Glutamatergic neuron (in vitro differentiated cells): ENCODE results near the gene EHMT2. TPM values are rescaled to one million over a fixed set of nuclear protein-coding genes. Genes with fewer than 3 reads are reported as not detected.
"Not testable (repeated sequence)": the region's sequence is repeated elsewhere in the genome, so short reads cannot be mapped to it uniquely, and the experiment has no call there.

ENCODE experiments used
- DNase-seq: peaks from one replicate; pipeline ENCODE4 v3.0.0; 2022
- H3K27ac Mint-ChIP-seq: one replicate; pipeline ENCODE4 v1.8.0; 2020; ENCODE audit warnings: mild to moderate bottlenecking, mixed read lengths, inconsistent platforms; ENCODE audit not compliant: unreplicated experiment
- H3K27me3 Mint-ChIP-seq: one replicate; pipeline ENCODE4 v1.8.0; 2020; ENCODE audit warnings: mild to moderate bottlenecking, moderate library complexity, mixed read lengths, inconsistent platforms; ENCODE audit not compliant: unreplicated experiment
- H3K36me3 Mint-ChIP-seq: one replicate; pipeline ENCODE4 v1.8.0; 2020; ENCODE audit warnings: mild to moderate bottlenecking, mixed read lengths, inconsistent platforms; ENCODE audit not compliant: unreplicated experiment
- H3K4me1 Mint-ChIP-seq: one replicate; pipeline ENCODE4 v1.8.0; 2020; ENCODE audit warnings: mild to moderate bottlenecking, low read depth, mixed read lengths, inconsistent platforms; ENCODE audit not compliant: unreplicated experiment
- H3K4me3 Mint-ChIP-seq: one replicate; pipeline ENCODE4 v1.8.0; 2020; ENCODE audit warnings: mild to moderate bottlenecking, mixed read lengths, inconsistent platforms; ENCODE audit not compliant: unreplicated experiment
- H3K9me3 Mint-ChIP-seq: one replicate; pipeline ENCODE4 v1.8.0; 2020; ENCODE audit warnings: mild to moderate bottlenecking, moderate library complexity, mixed read lengths, inconsistent platforms; ENCODE audit not compliant: unreplicated experiment
- total RNA-seq: library from RNA; stranded (reverse); fragmentation: NEBNext Ultra II Directional; extraction: Animal tissue kit (Norgen Biotek cat#: 25700); gene quantifications from one replicate; pipeline ENCODE4 v1.2.1, GENCODE V29; 2021; ENCODE audit not compliant: unreplicated experiment
- TF ChIP-seq, protein P1 (sequence below): fragments of 200-600 bp; sonication (generic); IDR thresholded peaks from one replicate; pipeline ENCODE4 v1.5.0; 2021; ENCODE audit not compliant: partially characterized antibody, unreplicated experiment

Gene EHMT2
- total RNA-seq, 1 donor from 2014 or later = 113 TPM

DNA sequence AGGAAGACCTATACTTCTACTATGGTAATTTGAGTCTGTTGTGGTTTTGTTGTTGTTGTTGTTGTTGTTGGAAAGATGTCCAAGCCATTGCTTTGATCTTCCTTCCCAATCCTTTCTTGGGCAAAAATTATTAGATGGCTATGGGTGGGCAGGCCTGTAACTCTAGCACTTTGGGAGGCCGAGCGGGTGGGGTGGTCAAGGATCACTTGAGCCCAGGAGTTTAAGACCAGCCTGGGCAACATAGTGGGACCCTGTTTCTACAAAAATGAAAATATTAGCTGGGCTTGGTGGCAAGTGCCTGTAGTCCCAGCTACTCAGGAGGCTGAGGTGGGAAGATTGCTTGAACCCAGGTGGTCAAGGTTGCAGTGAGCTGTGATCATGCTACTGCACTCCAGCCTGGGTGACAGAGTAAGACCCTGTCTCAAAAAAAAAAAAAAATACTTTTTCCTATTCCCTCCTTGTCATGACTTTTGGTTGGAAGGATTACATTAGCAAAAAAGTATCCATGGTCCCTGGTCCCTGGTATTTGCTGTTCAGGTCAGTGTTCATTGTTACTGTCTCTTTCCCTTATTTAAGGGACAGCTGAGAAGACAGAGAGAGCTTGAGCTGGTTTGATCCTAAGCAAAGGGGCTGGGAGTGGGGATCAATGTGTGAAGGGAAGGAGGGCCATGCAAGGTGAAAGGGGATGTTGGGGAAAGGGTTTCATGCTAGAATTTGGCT is 46.6 kb downstream of the EHMT2 start:
- TF ChIP-seq, protein P1, sequence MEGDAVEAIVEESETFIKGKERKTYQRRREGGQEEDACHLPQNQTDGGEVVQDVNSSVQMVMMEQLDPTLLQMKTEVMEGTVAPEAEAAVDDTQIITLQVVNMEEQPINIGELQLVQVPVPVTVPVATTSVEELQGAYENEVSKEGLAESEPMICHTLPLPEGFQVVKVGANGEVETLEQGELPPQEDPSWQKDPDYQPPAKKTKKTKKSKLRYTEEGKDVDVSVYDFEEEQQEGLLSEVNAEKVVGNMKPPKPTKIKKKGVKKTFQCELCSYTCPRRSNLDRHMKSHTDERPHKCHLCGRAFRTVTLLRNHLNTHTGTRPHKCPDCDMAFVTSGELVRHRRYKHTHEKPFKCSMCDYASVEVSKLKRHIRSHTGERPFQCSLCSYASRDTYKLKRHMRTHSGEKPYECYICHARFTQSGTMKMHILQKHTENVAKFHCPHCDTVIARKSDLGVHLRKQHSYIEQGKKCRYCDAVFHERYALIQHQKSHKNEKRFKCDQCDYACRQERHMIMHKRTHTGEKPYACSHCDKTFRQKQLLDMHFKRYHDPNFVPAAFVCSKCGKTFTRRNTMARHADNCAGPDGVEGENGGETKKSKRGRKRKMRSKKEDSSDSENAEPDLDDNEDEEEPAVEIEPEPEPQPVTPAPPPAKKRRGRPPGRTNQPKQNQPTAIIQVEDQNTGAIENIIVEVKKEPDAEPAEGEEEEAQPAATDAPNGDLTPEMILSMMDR = no peak

DNA sequence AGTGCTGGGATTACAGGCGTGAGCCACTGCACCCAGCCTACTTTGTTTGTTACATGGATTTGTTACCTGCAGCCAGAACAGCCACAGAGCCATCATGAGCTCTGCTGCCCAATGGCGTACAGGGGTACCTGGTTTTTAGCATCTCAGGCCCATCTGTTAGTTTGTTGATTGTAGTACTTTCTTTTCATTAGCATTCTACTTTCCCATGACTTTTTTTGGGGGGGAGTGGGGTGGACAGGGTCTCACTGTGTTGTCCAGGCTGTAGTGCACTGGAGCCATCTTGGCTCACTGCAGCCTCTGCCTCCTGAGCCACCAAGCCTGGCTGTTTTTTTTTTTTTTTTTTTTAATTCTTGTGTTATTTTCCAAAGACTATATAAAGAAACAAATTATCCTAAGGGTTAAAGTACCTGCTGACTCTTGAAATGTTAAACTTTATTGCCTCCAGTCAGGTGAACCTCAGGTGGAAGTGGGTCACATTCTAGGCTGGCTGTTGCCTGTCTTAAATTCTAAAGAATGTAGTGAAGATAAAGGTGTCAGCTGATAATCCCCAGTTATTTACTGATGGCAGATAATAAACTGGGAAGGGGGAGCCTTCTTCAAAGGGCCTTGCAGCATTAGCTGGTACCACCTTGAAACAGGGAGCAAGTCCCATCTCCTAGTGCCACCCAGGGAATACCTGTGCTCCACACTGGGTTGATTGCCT is 50.1 kb downstream of the EHMT2 start:
- H3K9me3 Mint-ChIP-seq = no peaks in the 10 kb centered on the region
- no peak for DNase-seq
- H3K27me3 Mint-ChIP-seq = peaks cover 4% of the 10 kb centered on the region
- no peaks in the 10 kb centered on the region for H3K36me3 Mint-ChIP-seq
- TF ChIP-seq, protein P1 = no peak
- no peak overlapping the region for H3K4me3 Mint-ChIP-seq
- no peaks in the 10 kb centered on the region for H3K4me1 Mint-ChIP-seq
- H3K27ac Mint-ChIP-seq = no peak overlapping the region

More for the DNA sequence above, 46.6 kb downstream of the EHMT2 start:
- H3K9me3 Mint-ChIP-seq = no peaks in the 10 kb centered on the region
- H3K27ac Mint-ChIP-seq = no peak overlapping the region
- peaks cover 5% of the 10 kb centered on the region for H3K36me3 Mint-ChIP-seq
- DNase-seq = no peak
- no peak overlapping the region for H3K4me3 Mint-ChIP-seq
- no peaks in the 10 kb centered on the region for H3K4me1 Mint-ChIP-seq
- peaks cover 4% of the 10 kb centered on the region for H3K27me3 Mint-ChIP-seq

GRCh38 chr6:31844507-31844906 is 53.0 kb downstream of the EHMT2 start:
- Mint-ChIP-seq H3K4me1 (no peaks in the 10 kb centered on the region), H3K27me3 (peaks cover 5% of the 10 kb centered on the region), H3K36me3 (no peaks in the 10 kb centered on the region), H3K9me3 (peaks cover 2% of the 10 kb centered on the region), H3K27ac (no peak overlapping the region), H3K4me3 (no peak overlapping the region)
- DNase-seq = no peak
- TF ChIP-seq, protein P1 = no peak

DNA sequence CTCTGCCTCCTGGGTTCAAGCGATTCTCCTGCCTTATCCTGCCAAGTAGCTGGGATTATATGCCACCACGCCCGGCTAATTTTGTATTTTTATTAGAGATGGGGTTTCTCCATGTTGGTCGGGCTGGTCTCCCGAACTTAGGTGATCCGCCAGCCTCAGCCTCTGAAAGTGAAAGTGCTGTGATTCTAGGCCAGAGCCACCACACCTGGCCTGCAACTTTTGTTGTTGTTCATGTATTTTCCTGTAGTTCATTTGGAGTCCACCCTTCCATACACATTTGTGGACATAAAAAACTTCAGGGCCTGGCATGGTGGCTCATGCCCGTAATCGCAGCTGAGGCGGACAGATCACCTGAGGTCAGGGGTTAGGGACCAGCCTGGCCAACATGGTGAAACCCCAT is 55.4 kb downstream of the EHMT2 start:
- Mint-ChIP-seq H3K27me3 (peaks cover 5% of the 10 kb centered on the region), H3K4me3 (no peak overlapping the region), H3K27ac (no peak overlapping the region), H3K4me1 (peaks cover 5% of the 10 kb centered on the region), H3K36me3 (no peaks in the 10 kb centered on the region), H3K9me3 (peaks cover 2% of the 10 kb centered on the region)
- TF ChIP-seq, protein P1 = no peak
- DNase-seq = no peak

GRCh38 chr6:31839779-31840126 is 57.7 kb downstream of the EHMT2 start:
- H3K36me3 Mint-ChIP-seq, DNase-seq, H3K27ac Mint-ChIP-seq, H3K4me3 Mint-ChIP-seq, H3K9me3 Mint-ChIP-seq: not testable (repeated sequence)
- Mint-ChIP-seq H3K4me1 (peaks cover 16% of the 10 kb centered on the region), H3K27me3 (peaks cover 16% of the 10 kb centered on the region)
